Panc1 (cell line): ENCODE results near the gene NFKB1. TPM values are rescaled to one million over a fixed set of nuclear protein-coding genes. Genes with fewer than 3 reads are reported as not detected.
A peak's percentile ranks its signal among the peaks of the same experiment; 100 is the strongest.

Source experiments
- ATAC-seq: fragments of 200-7000 bp; cut with Tn5 transposase; 2 replicates; pipeline ENCODE4 v1.9.1; 2020; ENCODE audit warnings: mild to moderate bottlenecking, moderate library complexity
- BruUV-seq: library from RNA; stranded (reverse); fragments of 400-500 nt; replicated peaks from 2 replicates; lab custom pipeline; 2021; lab: Mats Ljungman, UMichigan
- CTCF ChIA-PET: fragments of 300-600 bp; sonication (Branson Sonifier 250); formaldehyde crosslinking; loops from one replicate; lab custom pipeline; 2022; ENCODE audit warnings: antibody characterized with exemption; lab: Charles Lee
- POLR2A ChIA-PET: fragments of 300-600 bp; sonication (Branson Sonifier 250); formaldehyde crosslinking; loops from one replicate; lab custom pipeline; 2022; ENCODE audit warnings: antibody characterized with exemption; lab: Charles Lee
- DNase-seq: peaks from one replicate; pipeline ENCODE4 v3.0.0-alpha.2; 2010; ENCODE audit warnings: low read depth, low spot score
- H3K27ac ChIP-seq: 2 replicates; pipeline ENCODE4 v1.5.1; 2011; ENCODE audit warnings: mild to moderate bottlenecking, low read length, inconsistent platforms
- H3K27me3 ChIP-seq: fragments of 200-500 bp; sonication (Bioruptor generic); 2 replicates; pipeline ENCODE4 v1.6.0; 2014; ENCODE audit warnings: low read length, inconsistent platforms; ENCODE audit not compliant: control insufficient read depth, insufficient read depth
- H3K36me3 ChIP-seq: fragments of 200-500 bp; sonication (Bioruptor generic); 2 replicates; pipeline ENCODE4 v1.5.1; 2014; ENCODE audit warnings: inconsistent platforms, mild to moderate bottlenecking, low read length, moderate library complexity; ENCODE audit not compliant: control insufficient read depth, insufficient read depth
- H3K4me1 ChIP-seq: 2 replicates; pipeline ENCODE4 v1.5.1; 2011; ENCODE audit warnings: inconsistent platforms, mild to moderate bottlenecking, low read length, moderate library complexity; ENCODE audit not compliant: control insufficient read depth, insufficient read depth
- H3K4me3 ChIP-seq, 2 experiments: 2 replicates each; pipeline ENCODE4 v1.5.1; 2011 to 2012; ENCODE audit warnings: low read depth in 2 of 2, low read length in 2 of 2, mild to moderate bottlenecking in 2 of 2, inconsistent platforms in 1 of 2, moderate library complexity in 1 of 2
- H3K9me3 ChIP-seq: fragments of 200-500 bp; sonication (Bioruptor generic); 2 replicates; pipeline ENCODE4 v1.5.1; 2014; ENCODE audit warnings: low read depth, mild to moderate bottlenecking, inconsistent platforms, low read length, moderate library complexity; ENCODE audit not compliant: control insufficient read depth, insufficient read depth
- CTCF ChIP-seq: fragments of 450-650 bp; IDR thresholded peaks from 2 replicates; pipeline ENCODE4 v1.5.1; 2017; ENCODE audit warnings: mild to moderate bottlenecking
- POLR2AphosphoS5 ChIP-seq: IDR thresholded peaks from 2 replicates; pipeline ENCODE4 v1.6.1; 2012; ENCODE audit warnings: mild to moderate bottlenecking, low read depth, low read length, moderate library complexity
- REST ChIP-seq, 2 experiments: IDR thresholded peaks; 2 replicates each; pipeline ENCODE4 v1.6.1; 2011 to 2012; ENCODE audit warnings: low read depth in 2 of 2, control low read depth in 1 of 2, low read length in 1 of 2, mild to moderate bottlenecking in 1 of 2, moderate library complexity in 1 of 2; ENCODE audit not compliant: insufficient read depth in 1 of 2
- SIN3A ChIP-seq: IDR thresholded peaks from 2 replicates; pipeline ENCODE4 v1.6.1; 2012; ENCODE audit warnings: low read depth, mild to moderate bottlenecking, low read length, moderate library complexity, borderline replicate concordance; ENCODE audit not compliant: insufficient read depth
- TCF7L2 ChIP-seq: IDR thresholded peaks from 2 replicates; pipeline ENCODE4 v1.6.1; 2011; ENCODE audit warnings: mild to moderate bottlenecking, low read depth, low read length, inconsistent platforms
- in situ Hi-C: cut with HindIII; loops from 2 replicates; pipeline ENCODE4 v1.10.0; 2016; ENCODE audit warnings: low sequenced_read_pairs, low pct_unique_long_range_greater_than_20kb
- intact Hi-C: fragments of 100-400 bp; cut with micrococcal nuclease; formaldehyde crosslinking; loops from one replicate; pipeline ENCODE4 v1.10.0; 2022; ENCODE audit not compliant: unreplicated experiment
- total RNA-seq: library from RNA; stranded (reverse); gene quantifications from one replicate; pipeline ENCODE4 v1.2.1, GENCODE V29; 2021; ENCODE audit not compliant: unreplicated experiment

Gene NFKB1
- total RNA-seq, 1 experiment from 2014 or later, result 29.0 TPM

- BruUV-seq, result no TSS peak
- Histone ChIP-seq H3K27me3 (no peaks in the 10 kb centered on the region), H3K4me1 (peaks cover 22% of the 10 kb centered on the region), H3K9me3 (no peaks in the 10 kb centered on the region), H3K27ac (peak overlapping the region; percentile 34; the same call in 1 of the 2 replicates), H3K4me3 (no peak overlapping the region), H3K36me3 (no peaks in the 10 kb centered on the region)
- DNase-seq (no peak), ATAC-seq (no peak)
- CTCF ChIA-PET, result no interaction called here
- in situ Hi-C loops (no loop called here), intact Hi-C loops (no loop called here)
- no peak for TF ChIP-seq TCF7L2
- TF ChIP-seq CTCF, result no peak
- TF ChIP-seq SIN3A, result no peak
- no peak for TF ChIP-seq REST (IDR thresholded peaks at IDR 0.05; ENCODE audit: insufficient read depth in 1 of 2, low read depth in 2 of 2, low read length in 1 of 2)
- TF ChIP-seq POLR2AphosphoS5, result no peak
- POLR2A ChIA-PET, result no interaction called here
Measured at GRCh38 chr4:102506523-102506922, 5.4 kb downstream of the NFKB1 start.

GRCh38 chr4:102511830-102512605, 10.9 kb downstream of the NFKB1 start:
- CTCF ChIA-PET, result no interaction called here
- Histone ChIP-seq H3K27me3 (no peaks in the 10 kb centered on the region), H3K9me3 (peaks cover 9% of the 10 kb centered on the region; the same call in 1 of the 2 replicates), H3K36me3 (no peaks in the 10 kb centered on the region), H3K4me1 (peaks cover 11% of the 10 kb centered on the region), H3K27ac (no peak overlapping the region), H3K4me3 (no peak overlapping the region)
- no peak for TF ChIP-seq POLR2AphosphoS5
- no peak for TF ChIP-seq CTCF
- no peak for TF ChIP-seq SIN3A
- TF ChIP-seq TCF7L2, result no peak
- no peak for TF ChIP-seq REST (IDR thresholded peaks at IDR 0.05; ENCODE audit: insufficient read depth in 1 of 2, low read depth in 2 of 2, low read length in 1 of 2)
- POLR2A ChIA-PET, result no interaction called here
- BruUV-seq, result no TSS peak
- intact Hi-C loops (no loop called here), in situ Hi-C loops (no loop called here)
- no peak for DNase-seq
- ATAC-seq, result peak; percentile 87
